K562 (cell line): Measurements from ENCODE around the gene FRMPD4. TPM values are rescaled to one million over a fixed set of nuclear protein-coding genes. Genes with fewer than 3 reads are reported as not detected.

Experiments used
- ATAC-seq: fragments of 200-7000 bp; cut with Tn5 transposase; 3 replicates; pipeline ENCODE4 v1.9.1; 2020; ENCODE audit warnings: moderate library complexity
- BruUV-seq: library from RNA; stranded (reverse); fragments of 400-500 nt; replicated peaks from 2 replicates; lab custom pipeline; 2021; lab: Mats Ljungman, UMichigan
- CTCF ChIA-PET: fragments of 300-600 bp; formaldehyde crosslinking; extraction: SDS; loops from one replicate; lab custom pipeline; 2021; ENCODE audit warnings: low intra/inter-chr PET ratio; lab: Yijun Ruan, JAX
- POLR2A ChIA-PET: fragments of 300-600, 350-650 bp; sonication (Branson Sonifier 250); formaldehyde crosslinking; extraction: SDS; loops from one replicate; lab custom pipeline; 2021; ENCODE audit warnings: antibody characterized with exemption, inconsistent platforms; lab: Yijun Ruan, JAX
- DNase-seq, 4 experiments: peaks; one replicate each; pipeline versions ENCODE4 v3.0.0 to v3.0.0-alpha.2; 2011 to 2018; ENCODE audit warnings: low spot score in 3 of 4, mixed read lengths in 3 of 4; ENCODE audit errors: extremely low read depth in 1 of 4
- FAIRE-seq: peaks from 2 replicates; lab custom pipeline; 2011; peaks lifted over from hg19 to GRCh38; lab: Jason Lieb, UNC
- H2AFZ ChIP-seq: 2 replicates; pipeline ENCODE4 v1.6.0; 2011; ENCODE audit warnings: low read depth, low read length, control low read depth, inconsistent platforms
- H3K27ac ChIP-seq: fragments of 200-600 bp; 3 replicates; pipeline ENCODE4 v1.8.0; 2011; ENCODE audit warnings: low read depth, mild to moderate bottlenecking, control low read depth, inconsistent platforms, low read length, moderate library complexity, mixed read lengths; ENCODE audit errors: extremely low read depth
- H3K27me3 ChIP-seq, 2 experiments: fragments of 300-600 bp in 1 of 2; 2 replicates in 1 of 2; 3 replicates in 1 of 2; pipeline versions ENCODE4 v1.6.0 to v1.8.0; 2011; ENCODE audit warnings: inconsistent platforms in 2 of 2, low read length in 2 of 2, mild to moderate bottlenecking in 1 of 2, mixed read lengths in 1 of 2, moderate library complexity in 1 of 2; ENCODE audit not compliant: control insufficient read depth in 2 of 2, insufficient read depth in 2 of 2
- H3K36me3 ChIP-seq: fragments of 300-600 bp; 3 replicates; pipeline ENCODE4 v1.8.0; 2011; ENCODE audit warnings: mild to moderate bottlenecking, low read length, inconsistent platforms; ENCODE audit not compliant: control insufficient read depth, insufficient read depth
- H3K4me1 ChIP-seq, 2 experiments: fragments of 200-600 bp in 1 of 2; replicated peaks in 1 of 2; 2 replicates in 1 of 2; 3 replicates in 1 of 2; pipeline versions ENCODE4 v1.5.1 to v1.8.0; 2011; ENCODE audit warnings: inconsistent platforms in 2 of 2, low read length in 2 of 2, mild to moderate bottlenecking in 1 of 2, mixed read lengths in 1 of 2, moderate library complexity in 1 of 2; ENCODE audit not compliant: control insufficient read depth in 2 of 2, insufficient read depth in 2 of 2
- H3K4me2 ChIP-seq: 2 replicates; pipeline ENCODE4 v1.6.1; 2011; ENCODE audit warnings: low read length, control low read depth, inconsistent platforms, mixed read lengths; ENCODE audit not compliant: insufficient read depth
- H3K4me3 ChIP-seq: fragments of 200-600 bp; sonication (generic), shearing (Covaris generic); 2 replicates; pipeline ENCODE4 v1.5.1; 2016; ENCODE audit warnings: control low read depth, inconsistent platforms
- H3K79me2 ChIP-seq: fragments of 200-600 bp; 3 replicates; pipeline ENCODE4 v1.8.0; 2011; ENCODE audit warnings: low read length, inconsistent platforms; ENCODE audit not compliant: control insufficient read depth, insufficient read depth
- H3K9ac ChIP-seq, 2 experiments: 2 replicates each; pipeline versions ENCODE4 v1.6.0 to v1.6.1; 2011; ENCODE audit warnings: low read depth in 2 of 2, low read length in 2 of 2, control low read depth in 1 of 2, inconsistent platforms in 1 of 2, mild to moderate bottlenecking in 1 of 2, mixed read lengths in 1 of 2; ENCODE audit not compliant: insufficient read depth in 1 of 2
- H3K9me1 ChIP-seq: one replicate; pipeline ENCODE4 v1.6.0; 2011; ENCODE audit warnings: inconsistent platforms, mild to moderate bottlenecking, low read length, moderate library complexity; ENCODE audit not compliant: control insufficient read depth, insufficient read depth
- H3K9me3 ChIP-seq: replicated peaks from 2 replicates; pipeline ENCODE4 v1.5.1; 2011; ENCODE audit warnings: low read depth, low read length, inconsistent platforms; ENCODE audit not compliant: control insufficient read depth, insufficient read depth
- H4K20me1 ChIP-seq: replicated peaks from 2 replicates; pipeline ENCODE4 v1.6.1; 2011; ENCODE audit warnings: low read length, inconsistent platforms, mixed read lengths; ENCODE audit not compliant: control insufficient read depth, insufficient read depth
- CTCFL ChIP-seq: IDR thresholded peaks from 2 replicates; pipeline ENCODE4 v1.6.1; 2011; ENCODE audit warnings: borderline replicate concordance, low read depth, mild to moderate bottlenecking, moderate library complexity, low read length; ENCODE audit not compliant: insufficient read depth, poor library complexity, severe bottlenecking
- GABPA ChIP-seq: fragments of 200-800 bp; sonication (Bioruptor generic); conservative IDR thresholded peaks from 2 replicates; pipeline ENCODE4 v1.6.1; 2016; ENCODE audit warnings: low read depth, missing genetic modification characterization, missing compliant biosample characterization
- HNRNPL ChIP-seq: fragments of 200-400 bp; formaldehyde crosslinking; IDR thresholded peaks from 2 replicates; pipeline ENCODE4 v1.6.1; 2017; ENCODE audit warnings: low read depth, mild to moderate bottlenecking, low read length
- KDM5B ChIP-seq: fragments of 200-600 bp; sonication (generic); IDR thresholded peaks from 2 replicates; pipeline ENCODE4 v1.6.1; 2012; ENCODE audit warnings: low read depth, mild to moderate bottlenecking, moderate library complexity, low read length, control low read depth, inconsistent platforms; ENCODE audit not compliant: insufficient replicate concordance
- KHSRP ChIP-seq: fragments of 450-650 bp; IDR thresholded peaks from 2 replicates; pipeline ENCODE4 v1.6.1; 2017
- MAFF ChIP-seq: IDR thresholded peaks from 2 replicates; pipeline ENCODE4 v1.6.1; 2012; ENCODE audit warnings: low read length, improper control_type of control experiment
- MXI1 ChIP-seq: IDR thresholded peaks from 2 replicates; pipeline ENCODE4 v1.6.1; 2011; ENCODE audit warnings: low read depth, mild to moderate bottlenecking, improper control_type of control experiment, low read length
- RFX5 ChIP-seq: IDR thresholded peaks from 2 replicates; pipeline ENCODE4 v1.6.1; 2011; ENCODE audit warnings: low read depth, mild to moderate bottlenecking, improper control_type of control experiment, low read length
- SMARCE1 ChIP-seq: fragments of 450-650 bp; IDR thresholded peaks from 2 replicates; pipeline ENCODE4 v1.7.1; 2016; ENCODE audit warnings: mild to moderate bottlenecking
- SREBF2 ChIP-seq: sonication (generic); formaldehyde crosslinking; IDR thresholded peaks from 2 replicates; pipeline ENCODE4 v1.4.0; 2020; ENCODE audit warnings: mild to moderate bottlenecking, missing genetic modification reagents
- TAF9B ChIP-seq: fragments of 450-650 bp; IDR thresholded peaks from 2 replicates; pipeline ENCODE4 v1.6.1; 2018; ENCODE audit warnings: mild to moderate bottlenecking; ENCODE audit not compliant: partially characterized antibody
- ZNF121 ChIP-seq: sonication (generic); formaldehyde crosslinking; conservative IDR thresholded peaks from 2 replicates; pipeline ENCODE4 v1.8.0; 2022; ENCODE audit warnings: missing genetic modification reagents
- ZNF449 ChIP-seq: fragments of 250-450 bp; sonication (Bioruptor Pico); IDR thresholded peaks from 2 replicates; pipeline ENCODE4 v1.8.0; 2022; ENCODE audit warnings: moderate library complexity, mild to moderate bottlenecking, inconsistent platforms
- ZNF589 ChIP-seq: fragments of 200-800 bp; sonication (Bioruptor generic); IDR thresholded peaks from 2 replicates; pipeline ENCODE4 v1.6.1; 2016; ENCODE audit warnings: low read depth, missing genetic modification characterization, missing compliant biosample characterization
- ZNF639 ChIP-seq, 2 experiments: fragments of 200-800 bp in 1 of 2; sonication (Bioruptor generic) in 1 of 2; sonication (generic) in 1 of 2; formaldehyde crosslinking in 1 of 2; IDR thresholded peaks in 1 of 2; conservative IDR thresholded peaks in 1 of 2; 2 replicates each; pipeline versions ENCODE4 v1.5.0 to v1.6.1; 2016 to 2020; ENCODE audit warnings: missing compliant biosample characterization in 1 of 2, missing genetic modification characterization in 1 of 2, missing genetic modification reagents in 1 of 2
- ZNF695 ChIP-seq: fragments of 450-650 bp; formaldehyde crosslinking; IDR thresholded peaks from 2 replicates; pipeline ENCODE4 v1.4.0; 2020; ENCODE audit warnings: mild to moderate bottlenecking, moderate library complexity
- WGBS: fragments of 100-300 bp; shearing (Covaris generic); methylation state at CpG from one replicate; pipeline ENCODE4 v1.1.6; 2016; ENCODE audit warnings: low coverage, mixed read lengths; ENCODE audit not compliant: insufficient coverage; ENCODE audit errors: missing lambda C conversion rate; 5-methylcytosine and 5-hydroxymethylcytosine counted together
- in situ Hi-C: fragments of 300-500 bp; cut with MboI; formaldehyde crosslinking; loops from 4 replicates; pipeline ENCODE4 v1.15.0; 2018; ENCODE audit warnings: inconsistent platforms, mixed read lengths
- intact Hi-C: fragments of 100-400 bp; cut with micrococcal nuclease; formaldehyde crosslinking; loops from 2 replicates; pipeline ENCODE4 v1.14.2; 2022
- polyA plus RNA-seq, 8 experiments: library from polyadenylated mRNA; depleted of rRNA in 4 of 8; stranded (reverse) in 5 of 8; unstranded in 3 of 8; fragments of >200 nt; fragmentation: Nextera tagmentation in 2 of 8; fragmentation: Illumina TruSeq in 1 of 8; extraction: Ambion mirVana in 2 of 8; extraction: Trizol in 1 of 8; gene quantifications; 2 replicates each; pipeline versions ENCODE4 v1.2.1 to v1.2.3, GENCODE V29; 2011 to 2014; ENCODE audit warnings: inconsistent platforms in 1 of 8, missing spikeins in 1 of 8
- total RNA-seq, 7 experiments: library from RNA; depleted of rRNA in 6 of 7; stranded (reverse); fragments of >200 nt in 6 of 7; fragmentation: Illumina TruSeq in 2 of 7; extraction: Trizol in 2 of 7; gene quantifications; 2 replicates each; pipeline versions ENCODE4 v1.2.1 to v1.2.3, GENCODE V29; 2011 to 2021; ENCODE audit warnings: low replicate concordance in 1 of 7

The FRMPD4 gene
- total and polyA plus RNA-seq, 9 of the 15 experiments (the other 6 are each of a cell fraction or from before 2014, with no cell fraction given), result not detected

- FAIRE-seq, result no peak
- BruUV-seq, result no TSS peak
- Histone ChIP-seq H3K4me3 (no peak overlapping the region), H3K79me2 (no peaks in the 10 kb centered on the region), H3K9me1 (no peaks in the 10 kb centered on the region), H3K27ac (no peak overlapping the region), H3K4me2 (no peak overlapping the region), H3K9ac (no peak overlapping the region), H3K36me3 (no peaks in the 10 kb centered on the region), H3K27me3 (no peaks in the 10 kb centered on the region), H4K20me1 (no peaks in the 10 kb centered on the region), H2AFZ (no peak overlapping the region), H3K9me3 (no peaks in the 10 kb centered on the region), H3K4me1 (no peaks in the 10 kb centered on the region)
- DNase-seq, result no peak
- CTCF ChIA-PET, result no interaction called here
- intact Hi-C loops, result no loop called here
- no peak for ATAC-seq
- POLR2A ChIA-PET, result interaction anchor here (1.1 kb wide), 1 partner anchor 10 kb away, joined by 3 read pairs; no protein-coding TSS in a partner anchor
- in situ Hi-C loops, result no loop called here
- WGBS, result 0% methylated on average over 2 of the region's 2 CpGs
- TF ChIP-seq MXI1, result no peak
- TF ChIP-seq ZNF121, result no peak
- TF ChIP-seq SMARCE1, result no peak
- TF ChIP-seq MAFF, result no peak
- TF ChIP-seq SREBF2, result no peak
- TF ChIP-seq ZNF695 (CRISPR knock-in tag), result no peak
- no peak for TF ChIP-seq KDM5B
- TF ChIP-seq ZNF589 (CRISPR knock-in tag), result no peak
- no peak for TF ChIP-seq ZNF449
- TF ChIP-seq ZNF639 (CRISPR knock-in tag; conservative IDR thresholded peaks at IDR 0.05 in 1 of 2, IDR thresholded peaks at IDR 0.05 in 1 of 2), result no peak
- no peak for TF ChIP-seq GABPA (tag)
- no peak for TF ChIP-seq TAF9B
- no peak for TF ChIP-seq CTCFL
- no peak for TF ChIP-seq HNRNPL
- no peak for TF ChIP-seq KHSRP
- TF ChIP-seq RFX5, result no peak
Observed at GRCh38 chrX:12174358-12174757, 36.1 kb downstream of the FRMPD4 start.
